BJ (cell line): Measurements from ENCODE around the gene TECR. TPM values are rescaled to one million over a fixed set of nuclear protein-coding genes. Genes with fewer than 3 reads are reported as not detected.

ENCODE experiments used
- CTCF ChIA-PET: fragments of 350-600 bp; formaldehyde crosslinking; extraction: SDS; loops from one replicate; lab custom pipeline; 2021; ENCODE audit warnings: antibody characterized with exemption, inconsistent platforms; lab: Yijun Ruan, JAX
- POLR2A ChIA-PET: fragments of 300-600 bp; sonication (Branson Sonifier 250); formaldehyde crosslinking; extraction: SDS; loops from one replicate; lab custom pipeline; 2021; ENCODE audit warnings: antibody characterized with exemption; lab: Charles Lee
- DNase-seq: peaks from one replicate; pipeline ENCODE4 v3.0.0-alpha.2; 2011; ENCODE audit warnings: low read depth
- H3K27me3 ChIP-seq: 2 replicates; pipeline ENCODE4 v1.6.0; 2011; ENCODE audit warnings: low read length; ENCODE audit not compliant: control insufficient read depth, insufficient read depth
- H3K36me3 ChIP-seq: 2 replicates; pipeline ENCODE4 v1.5.1; 2011; ENCODE audit warnings: low read length; ENCODE audit not compliant: control insufficient read depth, insufficient read depth
- H3K4me3 ChIP-seq: 2 replicates; pipeline ENCODE4 v1.5.1; 2011; ENCODE audit warnings: low read depth, mild to moderate bottlenecking, control low read depth, low read length
- CTCF ChIP-seq: IDR thresholded peaks from 2 replicates; pipeline ENCODE4 v1.5.1; 2011; ENCODE audit warnings: low read depth, mild to moderate bottlenecking, control low read depth, inconsistent platforms, low read length, moderate library complexity; ENCODE audit not compliant: insufficient read depth
- polyA plus RNA-seq: library from polyadenylated mRNA; depleted of rRNA; stranded (reverse); fragments of >200 nt; gene quantifications from 2 replicates; pipeline ENCODE4 v1.2.3, GENCODE V29; 2011

TECR gene
- polyA plus RNA-seq, 1 experiment: 95.9 TPM

- no peak for TF ChIP-seq CTCF
- POLR2A ChIA-PET: no interaction called here
- no peaks in the 10 kb centered on the region for H3K27me3 ChIP-seq
- DNase-seq: no peak
- CTCF ChIA-PET: interaction anchor here (1.6 to 3.6 kb wide), 2 partner anchors 14 to 38 kb away, joined by 3 to 23 read pairs; no protein-coding TSS in a partner anchor
- peaks cover 11% of the 10 kb centered on the region for H3K36me3 ChIP-seq
- no peak overlapping the region for H3K4me3 ChIP-seq
These were observed 10.0 kb upstream of the TECR start for GRCh38 chr19:14519245-14519859.

GRCh38 chr19:14519860-14520407, 9.5 kb upstream of the TECR start:
- DNase-seq: no peak
- peaks cover 10% of the 10 kb centered on the region for H3K36me3 ChIP-seq
- H3K27me3 ChIP-seq: no peaks in the 10 kb centered on the region
- CTCF ChIA-PET: interaction anchor here (1.6 kb wide), 1 partner anchor 37 kb away, joined by 3 read pairs; no protein-coding TSS in a partner anchor
- H3K4me3 ChIP-seq: no peak overlapping the region
- POLR2A ChIA-PET: no interaction called here
- no peak for TF ChIP-seq CTCF

- ChIA-PET POLR2A (no interaction called here), CTCF (interaction anchor here (1.2 to 1.6 kb wide), 2 partner anchors 36 to 46 kb away, joined by 3 read pairs; partner anchors contain the start of gene PTGER1)
- TF ChIP-seq CTCF: no peak
- H3K27me3 ChIP-seq: no peaks in the 10 kb centered on the region
- peaks cover 6% of the 10 kb centered on the region; the same call in 1 of the 2 replicates for H3K36me3 ChIP-seq
- H3K4me3 ChIP-seq: no peak overlapping the region
- DNase-seq: no peak
These were observed 8.9 kb upstream of the TECR start for GRCh38 chr19:14520543-14520942.

- CTCF ChIA-PET: interaction anchor here (1.0 kb wide), 1 partner anchor 10 kb away, joined by 3 read pairs; no protein-coding TSS in a partner anchor
- TF ChIP-seq CTCF: no peak
- POLR2A ChIA-PET: no interaction called here
- no peaks in the 10 kb centered on the region for H3K36me3 ChIP-seq
- no peak overlapping the region for H3K4me3 ChIP-seq
- no peak for DNase-seq
- no peaks in the 10 kb centered on the region for H3K27me3 ChIP-seq
These were observed 3.7 kb upstream of the TECR start for GRCh38 chr19:14525729-14526128.

- Histone ChIP-seq H3K36me3 (no peaks in the 10 kb centered on the region), H3K27me3 (no peaks in the 10 kb centered on the region), H3K4me3 (no peak overlapping the region)
- no peak for TF ChIP-seq CTCF
- ChIA-PET POLR2A (no interaction called here), CTCF (interaction anchor here (1.0 to 1.3 kb wide), 2 partner anchors 10 to 31 kb away, joined by 3 to 4 read pairs; no protein-coding TSS in a partner anchor)
- no peak for DNase-seq
These were observed 3.0 kb upstream of the TECR start for GRCh38 chr19:14526423-14526822.
